GM18505 (cell line): Measurements from ENCODE around the gene C1orf167.

Source experiments
- ATAC-seq: cut with Tn5 transposase; IDR thresholded peaks from one replicate; pipeline ENCODE4 v1.9.1; 2021; ENCODE audit not compliant: unreplicated experiment
- POLR2A ChIP-seq: IDR thresholded peaks from 4 replicates; pipeline ENCODE4 v1.6.1; 2011; ENCODE audit warnings: borderline replicate concordance; ENCODE audit not compliant: insufficient read depth, insufficient read length; ENCODE audit errors: extremely low read depth

Gene C1orf167

DNA sequence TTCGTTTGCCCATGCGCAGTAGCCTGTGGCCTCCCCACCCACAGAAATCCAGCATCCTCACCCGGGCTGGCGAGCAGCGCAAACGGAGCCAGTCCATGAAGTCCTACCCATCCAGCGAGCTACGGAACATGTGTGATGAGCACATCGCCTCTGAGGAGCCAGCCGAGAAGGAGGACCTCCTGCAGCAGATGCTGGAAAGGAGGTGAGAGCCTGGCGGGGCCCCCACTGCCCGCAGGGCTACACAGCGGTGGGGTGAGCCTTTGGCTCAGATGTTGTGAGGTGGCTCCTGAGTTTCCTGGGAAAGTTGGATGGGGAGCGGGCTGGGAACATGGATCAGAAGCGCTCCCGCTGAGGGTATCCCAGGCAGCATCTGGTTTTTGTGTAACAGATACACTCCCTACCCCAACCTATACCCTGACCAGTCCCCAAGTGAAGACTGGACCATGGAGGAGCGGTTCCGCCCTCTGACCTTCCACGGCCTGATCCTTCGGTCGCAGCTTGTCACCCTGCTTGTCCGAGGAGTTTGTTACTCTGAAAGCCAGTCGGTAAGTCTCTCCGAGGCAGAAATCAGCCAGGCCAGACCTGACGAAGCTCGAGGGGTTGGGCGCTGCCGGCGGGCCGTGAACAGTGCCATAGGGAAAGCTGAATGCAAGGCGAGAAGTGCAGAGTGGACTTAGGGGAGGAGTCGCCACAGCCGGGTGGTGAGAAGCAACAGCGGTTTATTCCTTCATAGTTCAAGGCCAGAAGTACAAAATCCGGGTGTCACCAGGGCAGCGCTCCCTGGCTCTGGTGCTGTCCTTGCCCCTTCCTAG is 75.2 kb downstream of the C1orf167 start:
- no peak for ATAC-seq
- no peak for TF ChIP-seq POLR2A

DNA sequence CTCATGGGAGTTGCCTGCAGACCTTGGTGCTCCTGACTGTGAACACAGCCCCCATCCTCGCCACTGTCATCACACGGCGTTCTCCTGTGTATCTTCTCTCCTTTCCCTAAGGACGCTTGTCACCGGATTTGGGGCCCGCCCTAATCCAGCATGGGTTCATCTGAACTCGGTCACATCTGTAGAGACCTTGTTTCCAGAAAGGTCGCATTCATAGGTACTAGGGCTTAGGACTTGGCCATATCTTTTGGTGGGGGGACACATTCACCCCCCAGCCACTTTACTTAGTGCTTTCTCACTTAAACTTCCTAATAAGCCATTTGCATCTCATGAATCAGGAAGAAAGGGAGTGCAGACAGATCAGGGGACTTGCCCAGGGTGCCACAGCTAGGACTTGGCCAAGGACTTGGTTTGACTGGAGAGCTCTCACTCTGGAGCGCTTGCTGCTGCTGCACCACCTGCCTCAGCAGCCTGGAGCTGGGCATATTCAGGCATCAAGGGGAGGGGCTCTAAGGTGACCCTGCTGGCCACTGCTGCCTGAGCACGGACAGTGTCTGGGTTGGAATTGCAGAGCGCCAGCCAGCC is 75.9 kb downstream of the C1orf167 start:
- TF ChIP-seq POLR2A = no peak
- ATAC-seq = no peak

DNA sequence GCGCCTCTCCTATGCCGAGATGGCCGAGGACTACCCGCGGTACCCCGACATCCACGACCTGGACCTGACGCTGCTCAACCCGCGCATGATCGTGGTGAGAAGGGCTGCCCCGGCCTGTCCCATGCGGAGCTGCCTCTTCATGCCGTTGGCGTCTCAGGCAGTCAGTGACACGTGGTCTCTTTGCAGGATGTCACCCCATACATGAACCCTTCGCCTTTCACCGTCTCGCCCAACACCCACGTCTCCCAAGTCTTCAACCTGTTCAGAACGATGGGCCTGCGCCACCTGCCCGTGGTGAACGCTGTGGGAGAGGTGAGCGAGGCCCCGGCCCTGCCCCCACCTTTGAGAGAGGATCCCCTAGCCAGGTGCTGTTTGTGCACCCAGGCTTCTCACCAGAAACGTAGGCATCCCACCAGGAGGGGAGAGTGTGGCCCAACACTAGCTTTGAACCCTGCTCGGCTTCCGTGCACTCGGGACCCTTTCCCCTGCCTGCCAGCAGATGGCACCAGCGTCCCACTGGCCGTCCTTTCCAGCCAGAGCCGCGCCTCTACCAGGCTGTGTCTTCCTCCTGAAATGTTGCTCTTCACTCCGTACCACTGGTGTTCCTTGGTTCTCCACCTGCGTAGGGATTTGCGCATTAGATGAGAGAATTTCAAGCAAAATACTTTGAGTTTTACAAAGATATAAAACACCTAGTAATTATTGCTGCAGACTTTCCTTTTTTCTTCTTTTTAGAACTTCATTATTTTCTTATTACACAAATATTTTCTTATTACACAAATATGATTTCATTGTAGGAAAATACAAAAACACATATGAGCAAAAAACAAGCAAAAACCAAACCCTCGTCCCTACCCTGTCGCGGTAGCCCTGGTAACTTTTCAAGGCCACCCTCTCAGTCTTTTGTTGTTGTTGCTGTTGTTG is 76.6 kb downstream of the C1orf167 start:
- TF ChIP-seq POLR2A = no peak
- no peak for ATAC-seq
